K562 (cell line): Measurements from ENCODE around the gene RBBP7. TPM values are rescaled to one million over a fixed set of nuclear protein-coding genes. Genes with fewer than 3 reads are reported as not detected.

ENCODE experiments used
- BACH1 ChIP-seq: fragments of 200-800 bp; sonication (Bioruptor generic); IDR thresholded peaks from 2 replicates; pipeline ENCODE4 v1.6.1; 2016; ENCODE audit warnings: missing genetic modification characterization, missing compliant biosample characterization
- ESRRB ChIP-seq: fragments of 250-450 bp; sonication (Bioruptor Pico); IDR thresholded peaks from 2 replicates; pipeline ENCODE4 v1.5.0; 2020; ENCODE audit warnings: mild to moderate bottlenecking, moderate library complexity, borderline replicate concordance
- MAFF ChIP-seq: IDR thresholded peaks from 2 replicates; pipeline ENCODE4 v1.6.1; 2012; ENCODE audit warnings: low read length, improper control_type of control experiment
- NFE2L1 ChIP-seq: fragments of 450-650 bp; IDR thresholded peaks from 2 replicates; pipeline ENCODE4 v1.6.1; 2016; ENCODE audit warnings: missing genetic modification characterization, low read depth, mild to moderate bottlenecking, missing compliant biosample characterization, moderate library complexity, borderline replicate concordance
- POLR2AphosphoS5 ChIP-seq: IDR thresholded peaks from 2 replicates; pipeline ENCODE4 v1.6.1; 2011; ENCODE audit warnings: mild to moderate bottlenecking, low read depth, low read length, moderate library complexity; ENCODE audit not compliant: control insufficient read depth, insufficient read depth
- SMC3 ChIP-seq: conservative IDR thresholded peaks from 2 replicates; pipeline ENCODE4 v1.6.1; 2011; ENCODE audit warnings: low read depth, low read length, improper control_type of control experiment; ENCODE audit not compliant: insufficient read depth
- SREBF1 ChIP-seq: fragments of 150-350 bp; IDR thresholded peaks from 2 replicates; pipeline ENCODE4 v1.6.1; 2014; ENCODE audit warnings: antibody characterized with exemption, low read depth, low read length, borderline replicate concordance
- ZNF316 ChIP-seq: fragments of 450-650 bp; IDR thresholded peaks from 2 replicates; pipeline ENCODE4 v1.6.1; 2016
- polyA plus RNA-seq, 8 experiments: library from polyadenylated mRNA; depleted of rRNA in 4 of 8; stranded (reverse) in 5 of 8; unstranded in 3 of 8; fragments of >200 nt; fragmentation: Nextera tagmentation in 2 of 8; fragmentation: Illumina TruSeq in 1 of 8; extraction: Ambion mirVana in 2 of 8; extraction: Trizol in 1 of 8; gene quantifications; 2 replicates each; pipeline versions ENCODE4 v1.2.1 to v1.2.3, GENCODE V29; 2011 to 2014; ENCODE audit warnings: inconsistent platforms in 1 of 8, missing spikeins in 1 of 8
- total RNA-seq, 7 experiments: library from RNA; depleted of rRNA in 6 of 7; stranded (reverse); fragments of >200 nt in 6 of 7; fragmentation: Illumina TruSeq in 2 of 7; extraction: Trizol in 2 of 7; gene quantifications; 2 replicates each; pipeline versions ENCODE4 v1.2.1 to v1.2.3, GENCODE V29; 2011 to 2021; ENCODE audit warnings: low replicate concordance in 1 of 7
- TF ChIP-seq, protein P1 (sequence below): sonication (generic); formaldehyde crosslinking; IDR thresholded peaks from 2 replicates; pipeline ENCODE4 v1.8.0; 2022; ENCODE audit warnings: mild to moderate bottlenecking, missing genetic modification reagents, borderline replicate concordance
- TF ChIP-seq, protein P2 (sequence below), 2 experiments: fragments of 450-650 bp; formaldehyde crosslinking in 1 of 2; IDR thresholded peaks; 2 replicates each; pipeline versions ENCODE4 v1.4.0 to v1.6.1; 2014 to 2020; ENCODE audit warnings: mild to moderate bottlenecking in 2 of 2, borderline replicate concordance in 1 of 2, low read depth in 1 of 2
- TF ChIP-seq, protein P3 (sequence below): fragments of 450-650 bp; formaldehyde crosslinking; IDR thresholded peaks from 2 replicates; pipeline ENCODE4 v1.4.0; 2020; ENCODE audit warnings: mild to moderate bottlenecking, moderate library complexity
- TF ChIP-seq, protein P4 (sequence below): fragments of 450-650 bp; formaldehyde crosslinking; IDR thresholded peaks from 2 replicates; pipeline ENCODE4 v1.4.0; 2020; ENCODE audit warnings: mild to moderate bottlenecking, moderate library complexity

Gene RBBP7
- total and polyA plus RNA-seq, 9 of the 15 experiments (the other 6 are each of a cell fraction or from before 2014, with no cell fraction given), result 79.0 to 364 (median 182) TPM

DNA sequence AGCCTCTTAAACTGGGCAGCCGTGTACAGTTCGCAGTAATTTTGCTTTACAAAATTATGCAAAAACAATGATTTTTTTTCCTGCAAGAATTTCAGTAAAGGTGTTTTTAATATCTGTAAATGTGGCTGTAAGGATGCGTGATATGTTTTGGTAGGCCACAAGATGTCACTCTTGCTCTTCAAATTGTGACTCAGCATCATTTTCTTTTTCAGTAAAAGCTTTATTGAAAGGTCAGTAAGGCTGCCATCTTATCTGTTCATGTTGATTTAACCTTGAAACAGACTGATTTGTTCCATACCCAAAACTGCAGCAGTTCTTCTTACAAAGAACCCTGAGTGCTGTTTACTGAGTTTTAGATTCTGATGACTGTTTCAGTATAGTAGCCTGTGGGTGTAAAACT lies 44.0 kb downstream of the RBBP7 start (continued):
- TF ChIP-seq, protein P1, sequence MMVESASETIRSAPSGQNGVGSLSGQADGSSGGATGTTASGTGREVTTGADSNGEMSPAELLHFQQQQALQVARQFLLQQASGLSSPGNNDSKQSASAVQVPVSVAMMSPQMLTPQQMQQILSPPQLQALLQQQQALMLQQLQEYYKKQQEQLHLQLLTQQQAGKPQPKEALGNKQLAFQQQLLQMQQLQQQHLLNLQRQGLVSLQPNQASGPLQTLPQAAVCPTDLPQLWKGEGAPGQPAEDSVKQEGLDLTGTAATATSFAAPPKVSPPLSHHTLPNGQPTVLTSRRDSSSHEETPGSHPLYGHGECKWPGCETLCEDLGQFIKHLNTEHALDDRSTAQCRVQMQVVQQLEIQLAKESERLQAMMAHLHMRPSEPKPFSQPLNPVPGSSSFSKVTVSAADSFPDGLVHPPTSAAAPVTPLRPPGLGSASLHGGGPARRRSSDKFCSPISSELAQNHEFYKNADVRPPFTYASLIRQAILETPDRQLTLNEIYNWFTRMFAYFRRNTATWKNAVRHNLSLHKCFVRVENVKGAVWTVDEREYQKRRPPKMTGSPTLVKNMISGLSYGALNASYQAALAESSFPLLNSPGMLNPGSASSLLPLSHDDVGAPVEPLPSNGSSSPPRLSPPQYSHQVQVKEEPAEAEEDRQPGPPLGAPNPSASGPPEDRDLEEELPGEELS (CRISPR knock-in tag), result no peak
- no peak for TF ChIP-seq SREBF1
- no peak for TF ChIP-seq POLR2AphosphoS5
- TF ChIP-seq MAFF, result peak; percentile 72
- no peak for TF ChIP-seq ESRRB (CRISPR knock-in tag)
- TF ChIP-seq NFE2L1 (tag), result peak; percentile 43; the same call in 1 of the 2 replicates
- TF ChIP-seq ZNF316, result peak; percentile 85
- TF ChIP-seq, protein P2, sequence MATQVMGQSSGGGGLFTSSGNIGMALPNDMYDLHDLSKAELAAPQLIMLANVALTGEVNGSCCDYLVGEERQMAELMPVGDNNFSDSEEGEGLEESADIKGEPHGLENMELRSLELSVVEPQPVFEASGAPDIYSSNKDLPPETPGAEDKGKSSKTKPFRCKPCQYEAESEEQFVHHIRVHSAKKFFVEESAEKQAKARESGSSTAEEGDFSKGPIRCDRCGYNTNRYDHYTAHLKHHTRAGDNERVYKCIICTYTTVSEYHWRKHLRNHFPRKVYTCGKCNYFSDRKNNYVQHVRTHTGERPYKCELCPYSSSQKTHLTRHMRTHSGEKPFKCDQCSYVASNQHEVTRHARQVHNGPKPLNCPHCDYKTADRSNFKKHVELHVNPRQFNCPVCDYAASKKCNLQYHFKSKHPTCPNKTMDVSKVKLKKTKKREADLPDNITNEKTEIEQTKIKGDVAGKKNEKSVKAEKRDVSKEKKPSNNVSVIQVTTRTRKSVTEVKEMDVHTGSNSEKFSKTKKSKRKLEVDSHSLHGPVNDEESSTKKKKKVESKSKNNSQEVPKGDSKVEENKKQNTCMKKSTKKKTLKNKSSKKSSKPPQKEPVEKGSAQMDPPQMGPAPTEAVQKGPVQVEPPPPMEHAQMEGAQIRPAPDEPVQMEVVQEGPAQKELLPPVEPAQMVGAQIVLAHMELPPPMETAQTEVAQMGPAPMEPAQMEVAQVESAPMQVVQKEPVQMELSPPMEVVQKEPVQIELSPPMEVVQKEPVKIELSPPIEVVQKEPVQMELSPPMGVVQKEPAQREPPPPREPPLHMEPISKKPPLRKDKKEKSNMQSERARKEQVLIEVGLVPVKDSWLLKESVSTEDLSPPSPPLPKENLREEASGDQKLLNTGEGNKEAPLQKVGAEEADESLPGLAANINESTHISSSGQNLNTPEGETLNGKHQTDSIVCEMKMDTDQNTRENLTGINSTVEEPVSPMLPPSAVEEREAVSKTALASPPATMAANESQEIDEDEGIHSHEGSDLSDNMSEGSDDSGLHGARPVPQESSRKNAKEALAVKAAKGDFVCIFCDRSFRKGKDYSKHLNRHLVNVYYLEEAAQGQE (IDR thresholded peaks at IDR 0.05; ENCODE audit: borderline replicate concordance), result peak; percentile 37; the same call in 1 of the 2 replicates
- TF ChIP-seq, protein P2 (CRISPR knock-in tag; IDR thresholded peaks at IDR 0.05; ENCODE audit: low read depth), result no peak
- TF ChIP-seq, protein P3, sequence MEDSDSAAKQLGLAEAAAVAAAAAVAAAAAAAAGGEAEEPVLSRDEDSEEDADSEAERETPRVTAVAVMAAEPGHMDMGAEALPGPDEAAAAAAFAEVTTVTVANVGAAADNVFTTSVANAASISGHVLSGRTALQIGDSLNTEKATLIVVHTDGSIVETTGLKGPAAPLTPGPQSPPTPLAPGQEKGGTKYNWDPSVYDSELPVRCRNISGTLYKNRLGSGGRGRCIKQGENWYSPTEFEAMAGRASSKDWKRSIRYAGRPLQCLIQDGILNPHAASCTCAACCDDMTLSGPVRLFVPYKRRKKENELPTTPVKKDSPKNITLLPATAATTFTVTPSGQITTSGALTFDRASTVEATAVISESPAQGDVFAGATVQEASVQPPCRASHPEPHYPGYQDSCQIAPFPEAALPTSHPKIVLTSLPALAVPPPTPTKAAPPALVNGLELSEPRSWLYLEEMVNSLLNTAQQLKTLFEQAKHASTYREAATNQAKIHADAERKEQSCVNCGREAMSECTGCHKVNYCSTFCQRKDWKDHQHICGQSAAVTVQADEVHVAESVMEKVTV (CRISPR knock-in tag), result 0 out of 2 replicates have a peak, but pooled peaks have one; percentile 15
- TF ChIP-seq, protein P4, sequence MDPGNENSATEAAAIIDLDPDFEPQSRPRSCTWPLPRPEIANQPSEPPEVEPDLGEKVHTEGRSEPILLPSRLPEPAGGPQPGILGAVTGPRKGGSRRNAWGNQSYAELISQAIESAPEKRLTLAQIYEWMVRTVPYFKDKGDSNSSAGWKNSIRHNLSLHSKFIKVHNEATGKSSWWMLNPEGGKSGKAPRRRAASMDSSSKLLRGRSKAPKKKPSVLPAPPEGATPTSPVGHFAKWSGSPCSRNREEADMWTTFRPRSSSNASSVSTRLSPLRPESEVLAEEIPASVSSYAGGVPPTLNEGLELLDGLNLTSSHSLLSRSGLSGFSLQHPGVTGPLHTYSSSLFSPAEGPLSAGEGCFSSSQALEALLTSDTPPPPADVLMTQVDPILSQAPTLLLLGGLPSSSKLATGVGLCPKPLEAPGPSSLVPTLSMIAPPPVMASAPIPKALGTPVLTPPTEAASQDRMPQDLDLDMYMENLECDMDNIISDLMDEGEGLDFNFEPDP, result no peak
- TF ChIP-seq BACH1 (tag), result peak; percentile 65; the same call in 1 of the 2 replicates
- 0 out of 2 replicates have a peak, but pooled peaks have one; percentile 13 for TF ChIP-seq SMC3
